ENCODE measurements around the gene CTXND1. TPM values are rescaled to one million over a fixed set of nuclear protein-coding genes. Genes with fewer than 3 reads are reported as not detected.

The CTXND1 gene
- total and polyA plus RNA-seq, 2 of the 13 experiments (the other 11 are each of a cell fraction or from before 2014, with no cell fraction given), result 1.2 to 2.1 TPM

- TF ChIP-seq ESRRA (CRISPR knock-in tag; IDR thresholded peaks at IDR 0.05; ENCODE audit: low read depth) (no peak), ARHGAP35 (CRISPR knock-in tag; IDR thresholded peaks at IDR 0.05; ENCODE audit: borderline replicate concordance) (no peak; the same call in 1 of the 2 replicates), PCBP1 (IDR thresholded peaks at IDR 0.05; ENCODE audit: borderline replicate concordance, low read depth, low read length) (no peak), DMAP1 (CRISPR knock-in tag; IDR thresholded peaks at IDR 0.05) (peak; percentile 76; the same call in 1 of the 2 replicates), ZNF281 (CRISPR knock-in tag; IDR thresholded peaks at IDR 0.05; ENCODE audit: borderline replicate concordance) (peak; percentile 81; the same call in 1 of the 2 replicates), FOXC1 (CRISPR knock-in tag; IDR thresholded peaks at IDR 0.05; ENCODE audit: borderline replicate concordance) (no peak), CENPX (CRISPR knock-in tag; IDR thresholded peaks at IDR 0.05) (no peak), FOSL2 (CRISPR knock-in tag; IDR thresholded peaks at IDR 0.05) (peak; percentile 88), ELF3 (CRISPR knock-in tag; IDR thresholded peaks at IDR 0.05) (peak; percentile 94), GABPB1 (CRISPR knock-in tag; IDR thresholded peaks at IDR 0.05) (peak; percentile 71), ZNF280D (CRISPR knock-in tag; IDR thresholded peaks at IDR 0.05) (peak; percentile 80; the same call in 1 of the 2 replicates), ZBTB1 (CRISPR knock-in tag; IDR thresholded peaks at IDR 0.05; ENCODE audit: borderline replicate concordance) (no peak), PHF20 (CRISPR knock-in tag; IDR thresholded peaks at IDR 0.05) (0 out of 2 replicates have a peak, but pooled peaks have one; percentile 27), TFE3 (CRISPR knock-in tag; IDR thresholded peaks at IDR 0.05) (peak; percentile 83), DNMT3B (CRISPR knock-in tag; conservative IDR thresholded peaks at IDR 0.05) (0 out of 2 replicates have a peak, but pooled peaks have one; percentile 40), MED1 (CRISPR knock-in tag; IDR thresholded peaks at IDR 0.05) (peak; percentile 89)
- TF ChIP-seq, protein P1, sequence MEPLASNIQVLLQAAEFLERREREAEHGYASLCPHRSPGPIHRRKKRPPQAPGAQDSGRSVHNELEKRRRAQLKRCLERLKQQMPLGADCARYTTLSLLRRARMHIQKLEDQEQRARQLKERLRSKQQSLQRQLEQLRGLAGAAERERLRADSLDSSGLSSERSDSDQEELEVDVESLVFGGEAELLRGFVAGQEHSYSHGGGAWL (CRISPR knock-in tag; IDR thresholded peaks at IDR 0.05), result peak; percentile 73
- TF ChIP-seq, protein P2, sequence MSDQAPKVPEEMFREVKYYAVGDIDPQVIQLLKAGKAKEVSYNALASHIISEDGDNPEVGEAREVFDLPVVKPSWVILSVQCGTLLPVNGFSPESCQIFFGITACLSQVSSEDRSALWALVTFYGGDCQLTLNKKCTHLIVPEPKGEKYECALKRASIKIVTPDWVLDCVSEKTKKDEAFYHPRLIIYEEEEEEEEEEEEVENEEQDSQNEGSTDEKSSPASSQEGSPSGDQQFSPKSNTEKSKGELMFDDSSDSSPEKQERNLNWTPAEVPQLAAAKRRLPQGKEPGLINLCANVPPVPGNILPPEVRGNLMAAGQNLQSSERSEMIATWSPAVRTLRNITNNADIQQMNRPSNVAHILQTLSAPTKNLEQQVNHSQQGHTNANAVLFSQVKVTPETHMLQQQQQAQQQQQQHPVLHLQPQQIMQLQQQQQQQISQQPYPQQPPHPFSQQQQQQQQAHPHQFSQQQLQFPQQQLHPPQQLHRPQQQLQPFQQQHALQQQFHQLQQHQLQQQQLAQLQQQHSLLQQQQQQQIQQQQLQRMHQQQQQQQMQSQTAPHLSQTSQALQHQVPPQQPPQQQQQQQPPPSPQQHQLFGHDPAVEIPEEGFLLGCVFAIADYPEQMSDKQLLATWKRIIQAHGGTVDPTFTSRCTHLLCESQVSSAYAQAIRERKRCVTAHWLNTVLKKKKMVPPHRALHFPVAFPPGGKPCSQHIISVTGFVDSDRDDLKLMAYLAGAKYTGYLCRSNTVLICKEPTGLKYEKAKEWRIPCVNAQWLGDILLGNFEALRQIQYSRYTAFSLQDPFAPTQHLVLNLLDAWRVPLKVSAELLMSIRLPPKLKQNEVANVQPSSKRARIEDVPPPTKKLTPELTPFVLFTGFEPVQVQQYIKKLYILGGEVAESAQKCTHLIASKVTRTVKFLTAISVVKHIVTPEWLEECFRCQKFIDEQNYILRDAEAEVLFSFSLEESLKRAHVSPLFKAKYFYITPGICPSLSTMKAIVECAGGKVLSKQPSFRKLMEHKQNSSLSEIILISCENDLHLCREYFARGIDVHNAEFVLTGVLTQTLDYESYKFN (CRISPR knock-in tag; conservative IDR thresholded peaks at IDR 0.05), result peak; percentile 60
These were observed 91.3 kb downstream of the CTXND1 start (continued) for GRCh38 chr15:80160570-80161156.

Data from HepG2 (cell line).